GM18907 (cell line): ENCODE measurements around the gene UNC5A.
"Not testable (repeated sequence)": the region's sequence is repeated elsewhere in the genome, so short reads cannot be mapped to it uniquely, and the experiment has no call there.

ENCODE experiments used
- ATAC-seq: cut with Tn5 transposase; IDR thresholded peaks from one replicate; pipeline ENCODE4 v1.9.1; 2021; ENCODE audit warnings: mild to moderate bottlenecking, moderate library complexity; ENCODE audit not compliant: unreplicated experiment

Gene UNC5A

DNA sequence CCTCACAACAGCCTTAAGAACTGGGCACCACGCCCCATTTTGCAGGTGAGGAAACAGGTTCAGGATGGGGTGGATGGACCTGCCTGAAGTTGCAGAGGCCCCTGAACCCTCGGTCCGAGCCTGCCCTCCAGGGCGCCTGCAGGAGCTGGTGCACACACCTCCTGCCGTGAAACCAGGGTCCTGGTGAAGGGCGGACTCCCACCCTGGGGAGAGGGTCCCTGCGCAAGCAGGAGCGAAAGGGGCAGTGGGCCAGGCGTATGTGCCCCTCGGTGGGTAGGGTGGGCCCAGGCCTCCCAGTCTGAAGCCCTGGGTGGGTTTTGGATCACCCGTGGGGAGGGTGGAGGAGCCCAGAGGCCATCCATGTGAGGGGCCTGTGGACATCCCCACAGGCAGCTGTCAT is 50.9 kb downstream of the UNC5A start:
- ATAC-seq = no peak

DNA sequence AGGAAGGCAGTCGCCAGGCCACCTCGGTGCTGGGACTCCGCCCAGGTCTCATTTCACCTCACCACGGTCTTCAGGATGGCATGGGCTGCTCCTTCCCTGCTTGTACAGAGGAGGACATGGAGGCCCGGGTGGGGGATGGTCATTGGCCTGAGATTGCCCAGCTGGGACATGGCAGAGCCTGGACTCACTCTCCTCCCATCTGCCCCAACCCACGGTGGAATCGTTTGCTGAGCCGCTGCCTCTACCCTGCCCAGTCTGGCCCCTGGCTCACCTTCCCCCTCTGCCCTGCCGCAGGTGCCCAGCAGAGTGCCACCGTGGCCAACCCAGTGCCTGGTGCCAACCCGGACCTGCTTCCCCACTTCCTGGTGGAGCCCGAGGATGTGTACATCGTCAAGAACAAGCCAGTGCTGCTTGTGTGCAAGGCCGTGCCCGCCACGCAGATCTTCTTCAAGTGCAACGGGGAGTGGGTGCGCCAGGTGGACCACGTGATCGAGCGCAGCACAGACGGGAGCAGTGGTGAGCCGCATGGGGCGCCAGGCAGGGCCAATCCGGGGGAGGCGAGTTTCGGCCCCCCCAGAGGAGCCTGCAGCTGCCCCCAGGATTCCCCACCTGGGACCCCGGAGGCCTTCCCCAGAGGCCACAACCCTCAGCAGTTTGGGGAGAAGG is 52.1 kb downstream of the UNC5A start:
- no peak for ATAC-seq

DNA sequence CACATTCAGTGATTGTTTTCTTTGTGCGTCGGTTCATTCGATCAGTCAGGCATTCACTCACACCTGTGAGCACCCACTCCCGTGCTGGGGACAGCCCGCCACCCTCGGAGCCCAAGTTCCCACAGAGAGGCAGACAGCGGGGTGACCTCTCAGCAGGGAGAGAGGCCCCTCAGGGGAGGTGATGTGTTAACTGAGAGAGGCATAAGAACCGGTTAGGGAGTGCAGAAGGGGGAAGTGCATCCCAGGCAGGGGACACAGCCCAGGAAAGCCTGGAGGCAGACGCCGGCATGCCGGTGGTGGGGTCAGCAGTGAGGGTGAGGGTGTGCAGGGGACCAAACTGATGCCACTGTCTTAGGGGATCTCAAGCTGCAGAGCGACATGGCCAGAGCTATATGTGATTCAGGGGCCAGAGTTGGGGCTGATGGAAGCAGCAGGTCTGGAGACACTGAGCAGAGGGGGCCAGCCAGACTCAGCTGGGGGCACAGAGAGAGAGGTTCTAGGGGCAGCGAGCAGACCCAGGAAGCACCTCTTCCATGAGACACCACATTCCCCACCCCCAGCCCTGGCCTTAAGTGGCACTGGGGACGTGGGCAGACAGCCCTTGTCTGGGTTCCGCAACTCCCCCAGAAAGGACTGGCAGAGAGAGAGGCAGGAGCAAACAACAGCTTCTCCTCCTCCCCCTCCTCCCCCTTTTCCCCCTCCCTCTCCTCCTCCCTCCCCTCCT is 52.8 kb downstream of the UNC5A start:
- ATAC-seq = no peak

DNA sequence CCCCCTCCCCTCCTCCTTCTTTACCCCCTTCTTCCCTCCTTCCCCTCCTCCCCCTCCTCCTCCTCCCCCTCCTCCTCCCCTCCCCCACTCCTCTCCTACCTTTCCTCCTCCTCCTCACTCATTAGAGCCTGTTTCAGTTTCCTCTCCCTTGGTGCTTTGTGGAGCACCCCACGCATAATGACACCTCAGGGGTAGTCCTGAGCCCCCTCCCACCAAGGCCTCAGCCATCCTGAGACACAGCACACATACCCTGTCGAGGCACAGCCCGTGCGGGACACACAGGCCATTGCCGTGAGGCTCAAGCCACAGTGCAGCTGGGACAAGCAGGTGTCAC is 53.4 kb downstream of the UNC5A start:
- no peak for ATAC-seq

DNA sequence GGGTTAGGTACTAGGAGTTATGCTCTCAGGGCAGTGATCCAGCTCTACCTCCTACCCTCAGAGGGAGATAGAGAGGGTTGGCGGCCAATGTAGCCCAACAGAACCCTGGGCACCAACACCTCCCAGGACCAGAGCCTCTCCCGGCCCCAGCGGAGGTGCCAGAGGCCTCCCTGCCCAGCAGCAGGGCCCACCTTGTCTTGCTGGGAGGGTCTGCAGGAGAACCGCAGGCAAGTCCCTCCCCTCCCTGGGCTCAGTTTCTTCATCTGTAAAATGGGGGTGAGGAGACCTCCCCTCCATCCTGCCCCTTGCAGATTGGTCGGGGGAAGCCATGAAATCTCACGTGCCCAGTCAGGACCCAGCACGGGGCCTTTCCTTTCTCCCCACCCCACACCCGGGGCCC is 54.4 kb downstream of the UNC5A start:
- no peak for ATAC-seq

DNA sequence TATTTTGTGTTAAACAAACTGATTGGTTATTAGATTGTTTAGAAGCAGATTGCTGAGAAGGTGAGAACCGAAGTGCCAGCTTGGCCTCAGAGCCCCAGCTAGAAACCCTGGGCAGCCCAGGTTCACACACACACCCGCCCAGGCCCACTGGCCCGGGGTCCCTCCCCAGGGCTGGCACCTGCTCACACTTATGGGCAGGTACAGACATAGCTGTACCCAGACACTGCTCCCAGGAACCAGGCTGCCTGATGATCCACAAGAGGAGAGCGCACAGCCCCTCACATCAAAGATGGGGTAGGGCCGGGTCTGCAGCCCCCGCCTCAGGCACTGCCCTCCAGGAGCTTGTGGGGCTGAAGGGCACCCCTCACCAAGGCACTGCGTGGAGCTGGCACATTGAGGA is 55.6 kb downstream of the UNC5A start:
- ATAC-seq = no peak

DNA sequence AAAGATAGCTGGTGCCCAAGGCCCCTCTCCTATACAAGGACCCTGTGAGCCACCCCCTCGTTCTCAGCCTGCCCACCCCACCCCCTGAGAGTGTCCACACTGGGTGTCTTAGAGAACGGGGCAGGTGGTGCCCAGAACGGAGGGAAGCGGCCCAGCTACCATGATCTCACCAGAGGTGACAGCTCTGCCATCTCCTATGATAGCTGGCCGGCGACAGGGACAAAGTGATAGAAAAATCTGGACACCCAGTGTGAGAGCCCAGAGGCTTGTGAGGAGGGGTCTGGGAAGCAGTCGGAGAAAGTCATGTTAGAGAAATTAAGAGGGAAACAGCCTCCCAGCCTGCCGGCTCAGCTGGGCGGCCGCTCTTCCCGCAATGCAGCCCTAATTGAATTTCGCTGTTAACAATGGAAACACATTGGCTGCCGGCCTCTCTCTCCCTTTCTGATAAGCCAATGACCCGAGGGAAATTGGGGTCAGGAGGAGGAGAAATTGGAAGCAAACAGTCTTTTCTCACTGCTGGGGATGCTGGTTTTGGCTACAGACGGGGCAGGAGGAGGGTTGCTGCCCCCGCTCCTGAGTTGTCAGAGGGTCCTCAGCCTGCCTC is 56.5 kb downstream of the UNC5A start:
- ATAC-seq = no peak

DNA sequence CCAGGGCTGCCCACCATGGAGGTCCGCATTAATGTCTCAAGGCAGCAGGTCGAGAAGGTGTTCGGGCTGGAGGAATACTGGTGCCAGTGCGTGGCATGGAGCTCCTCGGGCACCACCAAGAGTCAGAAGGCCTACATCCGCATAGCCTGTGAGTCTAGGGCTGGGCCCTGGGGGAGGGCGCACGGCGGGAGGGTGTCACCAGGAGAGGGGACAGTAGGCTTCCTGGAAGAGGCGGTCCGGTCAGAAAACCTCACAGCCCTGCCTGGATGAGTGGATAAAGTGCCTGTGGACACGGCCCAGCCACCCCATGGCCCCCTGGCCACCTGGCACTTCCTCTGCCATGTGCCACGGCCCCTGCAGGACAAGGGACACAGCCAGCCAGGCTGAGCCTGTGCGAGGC is 57.8 kb downstream of the UNC5A start:
- no peak for ATAC-seq

DNA sequence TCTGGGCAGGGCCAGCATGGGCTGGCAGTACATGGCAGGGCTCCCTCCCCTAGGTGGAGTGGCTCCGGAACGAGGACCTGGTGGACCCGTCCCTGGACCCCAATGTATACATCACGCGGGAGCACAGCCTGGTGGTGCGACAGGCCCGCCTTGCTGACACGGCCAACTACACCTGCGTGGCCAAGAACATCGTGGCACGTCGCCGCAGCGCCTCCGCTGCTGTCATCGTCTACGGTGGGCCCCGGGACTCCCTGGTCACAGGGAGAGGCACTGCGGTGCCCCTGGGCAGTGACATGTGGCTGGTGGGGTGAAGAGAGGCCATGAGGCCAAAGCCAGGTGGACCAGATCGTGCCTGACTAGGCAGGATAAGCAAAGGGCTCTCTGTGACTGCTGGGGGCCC is 58.4 kb downstream of the UNC5A start:
- no peak for ATAC-seq

DNA sequence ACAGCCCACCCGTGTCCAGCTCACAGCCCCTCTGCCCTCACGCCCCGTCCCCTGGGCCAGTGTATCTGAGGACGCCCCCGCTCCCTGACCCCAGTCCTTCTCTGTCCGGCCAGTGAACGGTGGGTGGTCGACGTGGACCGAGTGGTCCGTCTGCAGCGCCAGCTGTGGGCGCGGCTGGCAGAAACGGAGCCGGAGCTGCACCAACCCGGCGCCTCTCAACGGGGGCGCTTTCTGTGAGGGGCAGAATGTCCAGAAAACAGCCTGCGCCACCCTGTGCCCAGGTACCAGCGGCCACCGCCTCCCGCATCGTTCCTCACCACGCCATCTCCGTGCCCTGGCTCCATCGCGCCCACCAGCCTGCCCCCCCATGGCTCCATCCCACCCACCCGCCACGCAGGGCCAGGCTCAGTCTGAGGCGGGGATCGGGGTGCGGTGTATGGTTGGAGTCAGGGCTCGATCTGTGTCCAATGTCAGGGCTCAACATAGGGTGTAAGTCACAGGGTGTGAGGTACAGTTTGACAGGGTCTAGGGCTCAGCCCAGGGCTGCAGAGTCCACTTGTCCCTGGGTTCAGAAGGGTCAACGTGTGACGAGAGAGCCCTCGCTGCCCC is 59.2 kb downstream of the UNC5A start:
- ATAC-seq = no peak

DNA sequence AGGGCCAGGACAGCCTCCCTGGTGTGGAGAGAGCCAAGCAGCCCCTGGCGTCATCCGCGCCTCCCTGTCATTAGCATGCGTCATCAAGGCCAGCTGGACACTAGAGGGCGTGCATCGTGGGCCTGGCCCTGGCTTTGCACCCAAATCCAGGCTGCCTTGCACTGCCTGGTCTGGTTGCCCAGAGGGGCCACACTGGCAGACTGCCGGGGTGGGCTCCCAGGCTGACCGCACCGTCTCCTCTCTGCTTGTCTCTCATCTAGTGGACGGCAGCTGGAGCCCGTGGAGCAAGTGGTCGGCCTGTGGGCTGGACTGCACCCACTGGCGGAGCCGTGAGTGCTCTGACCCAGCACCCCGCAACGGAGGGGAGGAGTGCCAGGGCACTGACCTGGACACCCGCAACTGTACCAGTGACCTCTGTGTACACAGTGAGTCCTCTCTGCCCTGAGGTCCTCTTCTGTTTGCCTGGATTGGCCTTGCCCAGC is 59.8 kb downstream of the UNC5A start:
- no peak for ATAC-seq

DNA sequence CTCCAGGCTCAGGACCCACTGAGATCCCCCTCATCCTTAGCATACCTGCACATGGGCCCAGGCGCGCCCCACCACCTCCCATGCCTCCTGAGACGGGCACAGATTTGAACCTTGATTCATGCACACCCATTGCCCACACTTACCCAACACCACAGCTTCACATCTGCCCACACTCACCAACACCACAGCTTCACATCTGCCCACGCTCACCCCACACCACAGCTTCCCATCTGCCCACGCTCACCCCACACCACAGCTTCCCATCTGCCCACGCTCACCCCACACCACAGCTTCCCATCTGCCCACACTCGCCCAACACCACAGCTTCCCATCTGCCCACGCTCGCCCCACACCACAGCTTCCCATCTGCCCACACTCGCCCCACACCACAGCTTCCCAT is 60.3 kb downstream of the UNC5A start:
- not testable (repeated sequence) for ATAC-seq

DNA sequence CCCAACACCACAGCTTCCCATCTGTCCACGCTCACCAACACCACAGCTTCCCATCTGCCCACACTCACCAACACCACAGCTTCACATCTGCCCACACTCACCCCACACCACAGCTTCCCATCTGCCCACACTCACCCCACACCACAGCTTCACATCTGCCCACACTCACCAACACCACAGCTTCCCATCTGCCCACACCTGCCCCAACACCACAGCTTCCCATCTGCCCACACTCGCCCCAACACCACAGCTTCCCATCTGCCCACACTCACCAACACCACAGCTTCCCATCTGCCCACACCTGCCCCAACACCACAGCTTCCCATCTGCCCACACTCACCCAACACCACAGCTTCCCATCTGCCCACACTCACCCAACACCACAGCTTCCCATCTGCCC is 62.2 kb downstream of the UNC5A start:
- not testable (repeated sequence) for ATAC-seq

DNA sequence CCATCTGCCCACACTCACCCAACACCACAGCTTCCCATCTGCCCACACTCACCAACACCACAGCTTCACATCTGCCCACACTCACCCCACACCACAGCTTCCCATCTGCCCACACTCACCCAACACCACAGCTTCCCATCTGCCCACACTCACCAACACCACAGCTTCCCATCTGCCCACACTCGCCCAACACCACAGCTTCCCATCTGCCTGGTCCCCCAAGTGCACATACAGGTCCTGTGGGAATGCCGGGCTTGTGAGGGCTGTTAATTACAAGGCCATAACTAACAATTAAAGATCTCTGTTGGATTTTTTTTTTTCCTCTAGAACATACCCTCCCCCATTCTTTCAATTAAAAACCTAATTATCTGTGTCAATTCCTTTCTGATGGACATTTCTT is 62.7 kb downstream of the UNC5A start:
- ATAC-seq = not testable (repeated sequence)

DNA sequence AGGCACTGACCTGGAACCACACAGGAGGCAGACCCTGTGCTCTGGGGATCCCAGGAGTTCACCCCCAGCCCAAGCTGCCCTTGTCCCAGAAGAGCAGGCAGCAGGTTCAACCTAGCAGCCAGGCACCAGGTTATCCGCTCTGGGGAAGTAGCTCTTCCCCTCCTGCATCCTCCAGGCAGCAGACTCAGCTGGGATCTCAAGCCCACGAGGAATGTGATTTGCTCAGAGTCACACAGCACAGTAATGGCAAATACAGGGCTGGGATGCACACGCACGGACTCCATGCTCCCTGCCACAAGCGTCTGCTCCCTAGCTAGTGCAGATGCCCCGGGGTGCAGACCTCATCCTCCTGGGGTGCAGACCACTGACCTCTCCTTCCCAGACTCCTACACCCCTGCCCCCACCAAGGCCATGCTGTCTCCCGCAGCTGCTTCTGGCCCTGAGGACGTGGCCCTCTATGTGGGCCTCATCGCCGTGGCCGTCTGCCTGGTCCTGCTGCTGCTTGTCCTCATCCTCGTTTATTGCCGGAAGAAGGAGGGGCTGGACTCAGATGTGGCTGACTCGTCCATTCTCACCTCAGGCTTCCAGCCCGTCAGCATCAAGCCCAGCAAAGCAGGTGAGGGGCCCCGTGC is 63.3 kb downstream of the UNC5A start:
- no peak for ATAC-seq

DNA sequence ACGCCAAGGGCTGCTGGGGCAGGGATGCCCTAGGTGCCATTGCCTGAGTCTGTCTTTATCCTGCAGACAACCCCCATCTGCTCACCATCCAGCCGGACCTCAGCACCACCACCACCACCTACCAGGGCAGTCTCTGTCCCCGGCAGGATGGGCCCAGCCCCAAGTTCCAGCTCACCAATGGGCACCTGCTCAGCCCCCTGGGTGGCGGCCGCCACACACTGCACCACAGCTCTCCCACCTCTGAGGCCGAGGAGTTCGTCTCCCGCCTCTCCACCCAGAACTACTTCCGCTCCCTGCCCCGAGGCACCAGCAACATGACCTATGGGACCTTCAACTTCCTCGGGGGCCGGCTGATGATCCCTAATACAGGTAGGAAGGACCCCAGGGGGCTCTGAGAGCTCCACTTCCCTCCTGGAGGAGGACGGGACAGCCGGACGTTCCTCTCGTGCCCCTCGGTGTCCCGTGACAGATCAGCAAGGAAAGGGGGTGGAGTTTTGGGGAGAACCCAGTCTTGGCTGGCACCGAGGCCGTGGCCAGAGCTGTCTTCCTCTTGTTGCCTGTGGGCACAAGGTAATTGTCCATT is 63.9 kb downstream of the UNC5A start:
- ATAC-seq = no peak

DNA sequence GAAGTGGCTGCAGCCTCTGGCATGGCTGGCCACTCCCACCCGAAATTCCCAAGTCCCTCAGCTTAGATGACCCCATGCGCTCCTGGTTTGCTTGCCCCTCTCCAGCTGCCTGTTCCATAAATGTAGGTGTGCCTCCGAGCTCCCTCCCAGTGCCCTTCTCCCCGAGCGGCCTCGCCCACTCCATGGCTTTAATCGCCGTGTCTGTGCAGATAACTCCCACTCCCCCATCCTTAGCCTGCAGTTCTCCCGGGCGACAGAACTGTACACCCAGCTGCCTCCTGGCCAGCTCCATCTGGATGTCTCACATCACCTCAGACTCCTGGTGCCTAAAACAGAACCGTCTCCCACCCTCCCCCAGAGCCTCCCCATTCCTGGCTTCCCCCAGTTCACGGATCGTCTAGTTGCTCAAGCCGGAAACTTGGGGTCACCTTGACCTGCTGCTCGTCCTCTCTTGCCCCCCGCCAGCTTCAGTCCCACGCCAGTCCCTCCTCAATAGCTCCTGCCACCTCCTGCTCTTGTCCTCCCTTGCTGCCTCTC is 64.7 kb downstream of the UNC5A start:
- ATAC-seq = no peak

DNA sequence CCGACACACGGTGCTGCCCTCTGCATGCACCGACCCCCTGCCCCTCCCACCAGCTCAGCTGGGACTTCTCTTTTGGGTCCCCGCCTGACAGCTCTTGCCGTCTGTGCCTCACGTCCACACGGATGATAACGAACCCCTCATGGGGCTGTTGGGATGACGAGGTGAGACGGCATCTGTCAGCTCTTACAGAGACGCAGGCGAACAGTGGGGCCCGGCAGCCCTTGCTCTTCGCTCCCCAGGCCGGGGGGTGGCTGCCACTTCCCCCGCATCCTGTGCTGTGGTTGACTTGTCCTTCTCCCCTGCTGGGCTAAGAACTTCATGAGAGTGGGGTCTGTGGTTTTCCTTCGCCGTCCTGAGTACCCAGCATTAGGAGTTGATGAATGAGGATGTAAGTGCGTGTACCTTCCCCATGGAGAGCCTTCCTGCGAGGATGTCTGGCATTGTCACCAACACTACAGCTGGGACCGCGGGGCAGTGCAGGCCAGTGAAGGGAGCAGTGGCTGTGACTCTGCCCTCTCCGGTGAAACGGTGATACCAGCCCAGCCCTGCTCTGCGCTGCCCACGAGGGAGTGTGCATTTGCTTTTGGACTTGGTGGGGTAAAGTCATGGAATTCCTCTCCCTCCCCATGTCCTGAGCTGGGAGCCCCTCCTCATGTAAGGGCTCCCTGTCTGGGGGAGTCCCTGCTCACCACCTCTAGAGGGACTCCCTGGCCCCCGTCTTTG is 65.6 kb downstream of the UNC5A start:
- ATAC-seq = no peak

DNA sequence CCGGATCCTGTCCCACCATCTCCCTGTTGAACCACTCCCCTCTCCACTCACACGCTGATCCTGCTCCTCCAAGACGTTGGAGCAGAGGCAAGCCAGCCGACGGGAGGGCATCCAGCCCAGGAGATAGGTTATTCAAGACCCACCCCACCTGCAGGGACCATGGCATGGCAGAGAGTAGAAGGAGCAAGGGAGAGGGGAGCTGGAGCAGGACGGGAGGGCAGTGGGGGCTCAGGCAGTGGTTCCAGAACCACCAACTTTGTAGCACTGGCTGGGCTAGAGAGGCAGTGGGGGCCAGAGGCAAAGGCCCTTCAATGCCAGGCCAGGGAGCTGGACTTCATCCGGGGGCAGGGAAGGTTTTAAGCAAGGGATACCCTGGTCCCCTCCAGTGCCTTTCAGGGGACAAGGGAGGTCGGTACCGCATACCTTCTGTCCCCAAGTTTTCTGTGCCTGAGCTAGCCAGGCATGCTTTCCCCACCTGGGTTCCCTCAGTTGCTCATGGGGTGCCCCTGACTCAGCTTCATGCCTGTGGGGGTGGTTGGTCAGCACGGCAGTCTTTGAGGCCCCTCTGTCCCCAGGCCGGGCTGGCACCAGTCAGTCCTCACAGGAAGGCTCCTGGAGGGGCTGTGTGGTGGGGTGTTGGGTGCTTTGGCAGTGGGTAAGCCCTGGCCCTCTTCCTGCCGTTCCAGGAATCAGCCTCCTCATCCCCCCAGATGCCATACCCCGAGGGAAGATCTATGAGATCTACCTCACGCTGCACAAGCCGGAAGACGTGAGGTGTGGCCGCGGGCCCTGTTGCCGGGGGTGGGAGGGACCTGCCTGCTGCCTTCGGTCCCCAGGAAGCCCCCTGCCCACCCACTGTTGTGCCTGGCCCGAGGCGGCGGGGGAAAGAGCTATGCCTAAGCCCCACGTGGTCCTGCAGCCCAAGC is 66.4 kb downstream of the UNC5A start:
- no peak for ATAC-seq
